Measurements from ENCODE around the gene SPRR2E. TPM values are rescaled to one million over a fixed set of nuclear protein-coding genes. Genes with fewer than 3 reads are reported as not detected.
"Not testable (repeated sequence)": the region's sequence is repeated elsewhere in the genome, so short reads cannot be mapped to it uniquely, and the experiment has no call there.

The SPRR2E gene
- polyA plus RNA-seq, 1 of the 3 experiments (the other 2 are of a cell fraction), result not detected

- H3K9ac ChIP-seq, result no peak overlapping the region
- H3F3A ChIP-seq (replicated peaks; ENCODE audit: insufficient read depth), result no peaks in the 10 kb centered on the region
- H3K9me2 ChIP-seq, result 0 out of 2 replicates have a peak, but pooled peaks cover 2% of the 10 kb centered on the region
- DNase-seq, result no peak
- no peaks in the 10 kb centered on the region for H3K79me2 ChIP-seq (ENCODE audit: insufficient read depth)
- CTCF ChIA-PET, result no interaction called here
- no peak overlapping the region for H2AFZ ChIP-seq (ENCODE audit: low read depth)
- POLR2A ChIA-PET, result no interaction called here
- H3K36me3 ChIP-seq (replicated peaks in 1 of 2; ENCODE audit: control insufficient read depth in 1 of 2, insufficient read depth in 2 of 2, low read length in 1 of 2), result no peaks in the 10 kb centered on the region
- H3K4me1 ChIP-seq (ENCODE audit: control insufficient read depth in 1 of 2, insufficient read depth in 2 of 2, low read depth in 1 of 2, low read length in 1 of 2), result no peaks in the 10 kb centered on the region
- H3K27ac ChIP-seq (ENCODE audit: low read depth in 2 of 2, low read length in 1 of 2), result no peak overlapping the region
- TF ChIP-seq FOXM1 (IDR thresholded peaks at IDR 0.05; ENCODE audit: low read depth), result no peak
- TF ChIP-seq SIN3A (IDR thresholded peaks at IDR 0.05; ENCODE audit: borderline replicate concordance, low read depth, low read length), result no peak
- TF ChIP-seq TCF12 (IDR thresholded peaks at IDR 0.05), result no peak
- TF ChIP-seq TAF1 (IDR thresholded peaks at IDR 0.05; ENCODE audit: borderline replicate concordance, low read depth, low read length), result no peak
- no peak for TF ChIP-seq SMC3 (IDR thresholded peaks at IDR 0.05; ENCODE audit: low read depth, low read length)
- TF ChIP-seq RAD21 (IDR thresholded peaks at IDR 0.05; ENCODE audit: low read length), result no peak
- no peak for TF ChIP-seq MEF2A (IDR thresholded peaks at IDR 0.05; ENCODE audit: borderline replicate concordance, low read depth)
- no peak for TF ChIP-seq EP300 (IDR thresholded peaks at IDR 0.05; ENCODE audit: borderline replicate concordance in 1 of 2, low read depth in 1 of 2, low read length in 1 of 2)
- TF ChIP-seq, protein P1, sequence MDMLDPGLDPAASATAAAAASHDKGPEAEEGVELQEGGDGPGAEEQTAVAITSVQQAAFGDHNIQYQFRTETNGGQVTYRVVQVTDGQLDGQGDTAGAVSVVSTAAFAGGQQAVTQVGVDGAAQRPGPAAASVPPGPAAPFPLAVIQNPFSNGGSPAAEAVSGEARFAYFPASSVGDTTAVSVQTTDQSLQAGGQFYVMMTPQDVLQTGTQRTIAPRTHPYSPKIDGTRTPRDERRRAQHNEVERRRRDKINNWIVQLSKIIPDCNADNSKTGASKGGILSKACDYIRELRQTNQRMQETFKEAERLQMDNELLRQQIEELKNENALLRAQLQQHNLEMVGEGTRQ (IDR thresholded peaks at IDR 0.05; ENCODE audit: borderline replicate concordance, low read depth, low read length), result no peak
- TF ChIP-seq, protein P2, sequence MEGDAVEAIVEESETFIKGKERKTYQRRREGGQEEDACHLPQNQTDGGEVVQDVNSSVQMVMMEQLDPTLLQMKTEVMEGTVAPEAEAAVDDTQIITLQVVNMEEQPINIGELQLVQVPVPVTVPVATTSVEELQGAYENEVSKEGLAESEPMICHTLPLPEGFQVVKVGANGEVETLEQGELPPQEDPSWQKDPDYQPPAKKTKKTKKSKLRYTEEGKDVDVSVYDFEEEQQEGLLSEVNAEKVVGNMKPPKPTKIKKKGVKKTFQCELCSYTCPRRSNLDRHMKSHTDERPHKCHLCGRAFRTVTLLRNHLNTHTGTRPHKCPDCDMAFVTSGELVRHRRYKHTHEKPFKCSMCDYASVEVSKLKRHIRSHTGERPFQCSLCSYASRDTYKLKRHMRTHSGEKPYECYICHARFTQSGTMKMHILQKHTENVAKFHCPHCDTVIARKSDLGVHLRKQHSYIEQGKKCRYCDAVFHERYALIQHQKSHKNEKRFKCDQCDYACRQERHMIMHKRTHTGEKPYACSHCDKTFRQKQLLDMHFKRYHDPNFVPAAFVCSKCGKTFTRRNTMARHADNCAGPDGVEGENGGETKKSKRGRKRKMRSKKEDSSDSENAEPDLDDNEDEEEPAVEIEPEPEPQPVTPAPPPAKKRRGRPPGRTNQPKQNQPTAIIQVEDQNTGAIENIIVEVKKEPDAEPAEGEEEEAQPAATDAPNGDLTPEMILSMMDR (IDR thresholded peaks at IDR 0.05), result no peak
- H3K4me3 ChIP-seq (ENCODE audit: low read depth in 2 of 2, low read length in 1 of 2), result no peak overlapping the region
- H3K27me3 ChIP-seq (ENCODE audit: insufficient read depth), result no peaks in the 10 kb centered on the region
- H3K4me2 ChIP-seq, result no peak overlapping the region
- H3K9me3 ChIP-seq, result no peaks in the 10 kb centered on the region
- 9% methylated on average over 1 of the region's 1 CpG for WGBS (ENCODE audit: low lambda C conversion rate)
- no peaks in the 10 kb centered on the region for H4K20me1 ChIP-seq (ENCODE audit: insufficient read depth)
These were observed 38.9 kb upstream of the SPRR2E start for GRCh38 chr1:153133267-153133666.

DNA sequence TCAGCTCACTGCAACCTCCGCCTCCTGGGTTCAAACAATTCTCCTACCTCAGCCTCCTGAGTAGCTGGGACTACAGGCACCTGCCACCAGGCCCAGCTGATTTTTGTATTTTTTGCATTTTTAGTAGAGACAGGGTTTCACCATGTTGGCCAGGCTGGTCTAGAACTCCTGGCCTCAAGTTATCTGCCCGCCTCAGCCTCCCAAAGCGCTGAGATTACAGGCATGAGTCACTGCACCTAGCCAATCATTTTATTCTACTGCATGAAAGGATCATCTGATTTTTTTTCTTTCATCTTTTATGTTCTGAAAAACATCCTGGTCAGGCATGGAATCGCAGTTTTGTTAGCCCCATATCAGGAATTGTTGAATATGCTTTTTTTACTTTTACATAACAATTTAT lies 34.4 kb upstream of the SPRR2E start:
- H3K36me3 ChIP-seq (replicated peaks in 1 of 2; ENCODE audit: control insufficient read depth in 1 of 2, insufficient read depth in 2 of 2, low read length in 1 of 2); H3K9ac ChIP-seq; H3K4me2 ChIP-seq; H3F3A ChIP-seq (replicated peaks; ENCODE audit: insufficient read depth); H3K9me3 ChIP-seq; H3K4me1 ChIP-seq (ENCODE audit: control insufficient read depth in 1 of 2, insufficient read depth in 2 of 2, low read depth in 1 of 2, low read length in 1 of 2); H2AFZ ChIP-seq (ENCODE audit: low read depth); H3K27me3 ChIP-seq (ENCODE audit: insufficient read depth); DNase-seq; H3K79me2 ChIP-seq (ENCODE audit: insufficient read depth); CTCF ChIA-PET; POLR2A ChIA-PET; H3K9me2 ChIP-seq; H3K27ac ChIP-seq (ENCODE audit: low read depth in 2 of 2, low read length in 1 of 2); H3K4me3 ChIP-seq (ENCODE audit: low read depth in 2 of 2, low read length in 1 of 2); H4K20me1 ChIP-seq (ENCODE audit: insufficient read depth): not testable (repeated sequence)
- WGBS (ENCODE audit: low lambda C conversion rate), result 0% methylated on average over 4 of the region's 4 CpGs

DNA sequence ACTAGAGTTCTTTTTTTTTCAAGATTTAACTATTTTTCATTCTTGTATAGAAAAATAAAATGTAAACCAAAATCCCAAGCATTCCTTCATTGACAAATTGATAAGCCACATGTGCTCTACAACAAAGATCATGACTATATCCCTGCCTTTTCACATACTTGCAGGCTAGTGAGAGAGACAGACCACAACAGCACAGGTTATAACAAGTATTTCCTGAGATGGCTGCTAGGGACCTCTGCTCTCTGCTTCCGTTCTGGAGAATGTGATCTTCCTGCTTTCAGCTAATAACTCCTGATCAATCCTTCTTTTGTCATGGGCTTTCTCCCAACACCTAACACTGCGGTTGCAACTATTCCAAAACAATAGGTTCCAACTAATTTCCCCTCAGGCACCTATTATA lies 33.0 kb upstream of the SPRR2E start:
- Histone ChIP-seq H2AFZ (ENCODE audit: low read depth) (no peak overlapping the region), H3K9me2 (0 out of 2 replicates have a peak, but pooled peaks cover 2% of the 10 kb centered on the region), H3K9me3 (no peaks in the 10 kb centered on the region), H3K27me3 (ENCODE audit: insufficient read depth) (no peaks in the 10 kb centered on the region), H3K4me2 (no peak overlapping the region), H3K4me3 (ENCODE audit: low read depth in 2 of 2, low read length in 1 of 2) (no peak overlapping the region), H3K36me3 (replicated peaks in 1 of 2; ENCODE audit: control insufficient read depth in 1 of 2, insufficient read depth in 2 of 2, low read length in 1 of 2) (no peaks in the 10 kb centered on the region), H3K79me2 (ENCODE audit: insufficient read depth) (no peaks in the 10 kb centered on the region), H3K27ac (ENCODE audit: low read depth in 2 of 2, low read length in 1 of 2) (no peak overlapping the region), H3K4me1 (ENCODE audit: control insufficient read depth in 1 of 2, insufficient read depth in 2 of 2, low read depth in 1 of 2, low read length in 1 of 2) (no peaks in the 10 kb centered on the region), H3K9ac (no peak overlapping the region), H3F3A (replicated peaks; ENCODE audit: insufficient read depth) (no peaks in the 10 kb centered on the region), H4K20me1 (ENCODE audit: insufficient read depth) (no peaks in the 10 kb centered on the region)
- WGBS (ENCODE audit: low lambda C conversion rate), result 4% methylated on average over 2 of the region's 2 CpGs
- ChIA-PET CTCF (no interaction called here), POLR2A (no interaction called here)
- no peak for DNase-seq
- no peak for TF ChIP-seq EP300 (IDR thresholded peaks at IDR 0.05; ENCODE audit: borderline replicate concordance in 1 of 2, low read depth in 1 of 2, low read length in 1 of 2)
- no peak for TF ChIP-seq TCF12 (IDR thresholded peaks at IDR 0.05)
- TF ChIP-seq RFX5 (IDR thresholded peaks at IDR 0.05; ENCODE audit: low read length), result no peak
- TF ChIP-seq, protein P3, sequence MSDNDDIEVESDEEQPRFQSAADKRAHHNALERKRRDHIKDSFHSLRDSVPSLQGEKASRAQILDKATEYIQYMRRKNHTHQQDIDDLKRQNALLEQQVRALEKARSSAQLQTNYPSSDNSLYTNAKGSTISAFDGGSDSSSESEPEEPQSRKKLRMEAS (IDR thresholded peaks at IDR 0.05; ENCODE audit: low read depth), result no peak
- TF ChIP-seq SIN3A (IDR thresholded peaks at IDR 0.05; ENCODE audit: borderline replicate concordance, low read depth, low read length), result no peak
- TF ChIP-seq FOSL2 (IDR thresholded peaks at IDR 0.05; ENCODE audit: borderline replicate concordance, low read depth), result no peak
- TF ChIP-seq CHD2 (IDR thresholded peaks at IDR 0.05; ENCODE audit: low read length, partially characterized antibody), result no peak
- TF ChIP-seq YY1 (IDR thresholded peaks at IDR 0.05; ENCODE audit: low read depth), result no peak
- TF ChIP-seq ELF1 (IDR thresholded peaks at IDR 0.05), result no peak
- TF ChIP-seq NFIC (IDR thresholded peaks at IDR 0.05; ENCODE audit: borderline replicate concordance), result no peak
- TF ChIP-seq, protein P4, sequence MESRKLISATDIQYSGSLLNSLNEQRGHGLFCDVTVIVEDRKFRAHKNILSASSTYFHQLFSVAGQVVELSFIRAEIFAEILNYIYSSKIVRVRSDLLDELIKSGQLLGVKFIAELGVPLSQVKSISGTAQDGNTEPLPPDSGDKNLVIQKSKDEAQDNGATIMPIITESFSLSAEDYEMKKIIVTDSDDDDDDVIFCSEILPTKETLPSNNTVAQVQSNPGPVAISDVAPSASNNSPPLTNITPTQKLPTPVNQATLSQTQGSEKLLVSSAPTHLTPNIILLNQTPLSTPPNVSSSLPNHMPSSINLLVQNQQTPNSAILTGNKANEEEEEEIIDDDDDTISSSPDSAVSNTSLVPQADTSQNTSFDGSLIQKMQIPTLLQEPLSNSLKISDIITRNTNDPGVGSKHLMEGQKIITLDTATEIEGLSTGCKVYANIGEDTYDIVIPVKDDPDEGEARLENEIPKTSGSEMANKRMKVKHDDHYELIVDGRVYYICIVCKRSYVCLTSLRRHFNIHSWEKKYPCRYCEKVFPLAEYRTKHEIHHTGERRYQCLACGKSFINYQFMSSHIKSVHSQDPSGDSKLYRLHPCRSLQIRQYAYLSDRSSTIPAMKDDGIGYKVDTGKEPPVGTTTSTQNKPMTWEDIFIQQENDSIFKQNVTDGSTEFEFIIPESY (IDR thresholded peaks at IDR 0.05; ENCODE audit: borderline replicate concordance, low read depth), result no peak
- TF ChIP-seq SMC3 (IDR thresholded peaks at IDR 0.05; ENCODE audit: low read depth, low read length), result no peak
- TF ChIP-seq RAD21 (IDR thresholded peaks at IDR 0.05; ENCODE audit: low read length), result no peak

All from SK-N-SH (cell line).